MM.1S (cell line): Measurements from ENCODE around the gene SHC2.

Experiments used
- DNase-seq: peaks from one replicate; pipeline ENCODE4 v3.0.0-alpha.2; 2015
- H2AFZ ChIP-seq: fragments of 300-600 bp; sonication (generic); 2 replicates; pipeline ENCODE4 v1.6.0; 2016; ENCODE audit warnings: antibody characterized with exemption, low read length
- H3F3A ChIP-seq: fragments of 300-600 bp; sonication (generic); 2 replicates; pipeline ENCODE4 v1.6.1; 2016; ENCODE audit warnings: mild to moderate bottlenecking, antibody characterized with exemption, low read length, moderate library complexity, mixed read lengths; ENCODE audit not compliant: insufficient read depth
- H3K27ac ChIP-seq: fragments of 300-600 bp; sonication (generic); 2 replicates; pipeline ENCODE4 v1.5.1; 2016; ENCODE audit warnings: mild to moderate bottlenecking, low read length
- H3K27me3 ChIP-seq: fragments of 300-600 bp; sonication (generic); replicated peaks from 2 replicates; pipeline ENCODE4 v1.6.0; 2016; ENCODE audit warnings: low read length; ENCODE audit not compliant: insufficient read depth
- H3K36me3 ChIP-seq: fragments of 300-600 bp; sonication (generic); replicated peaks from 2 replicates; pipeline ENCODE4 v1.6.1; 2016; ENCODE audit warnings: mild to moderate bottlenecking, low read length, mixed read lengths; ENCODE audit not compliant: insufficient read depth
- H3K4me1 ChIP-seq: fragments of 300-600 bp; sonication (generic); 2 replicates; pipeline ENCODE4 v1.6.1; 2016; ENCODE audit warnings: low read length, mixed read lengths
- H3K4me2 ChIP-seq: fragments of 300-600 bp; sonication (generic); 2 replicates; pipeline ENCODE4 v1.6.0; 2016; ENCODE audit warnings: low read depth, low read length
- H3K4me3 ChIP-seq: fragments of 300-600 bp; sonication (generic); 2 replicates; pipeline ENCODE4 v1.5.1; 2016; ENCODE audit warnings: low read length, mixed read lengths
- H3K79me2 ChIP-seq: fragments of 300-600 bp; sonication (generic); 2 replicates; pipeline ENCODE4 v1.6.1; 2016; ENCODE audit warnings: mixed run types, low read length, mixed read lengths
- H3K9ac ChIP-seq: fragments of 300-600 bp; sonication (generic); 2 replicates; pipeline ENCODE4 v1.6.1; 2016; ENCODE audit warnings: low read length, mixed read lengths
- H3K9me2 ChIP-seq: fragments of 300-600 bp; sonication (generic); replicated peaks from 2 replicates; pipeline ENCODE4 v1.6.1; 2016; ENCODE audit warnings: mild to moderate bottlenecking, low read length, mixed read lengths; ENCODE audit not compliant: insufficient read depth
- H3K9me3 ChIP-seq: fragments of 300-600 bp; sonication (generic); replicated peaks from 2 replicates; pipeline ENCODE4 v1.6.1; 2016; ENCODE audit warnings: mild to moderate bottlenecking, low read length, mixed read lengths; ENCODE audit not compliant: insufficient read depth
- H4K20me1 ChIP-seq: fragments of 300-600 bp; sonication (generic); 2 replicates; pipeline ENCODE4 v1.6.1; 2016; ENCODE audit warnings: mild to moderate bottlenecking, low read length, moderate library complexity, mixed read lengths; ENCODE audit not compliant: insufficient read depth
- EZH2 ChIP-seq: fragments of 300-600 bp; sonication (generic); optimal IDR thresholded peaks from 2 replicates; pipeline ENCODE3; 2017; ENCODE audit warnings: low read depth, mild to moderate bottlenecking, antibody characterized with exemption, low read length, mixed read lengths
- EZH2phosphoT487 ChIP-seq: fragments of 300-600 bp; sonication (generic); IDR thresholded peaks from 2 replicates; pipeline ENCODE4 v1.6.1; 2018; ENCODE audit warnings: antibody characterized with exemption, low read length
- TF ChIP-seq, protein P1 (sequence below): fragments of 300-600 bp; sonication (generic); IDR thresholded peaks from 2 replicates; pipeline ENCODE4 v1.5.1; 2016; ENCODE audit warnings: antibody characterized with exemption, low read length, mixed read lengths

Gene SHC2

GRCh38 chr19:390386-391206, 70.2 kb downstream of the SHC2 start:
- Histone ChIP-seq H3K36me3 (no peaks in the 10 kb centered on the region), H3K27ac (no peak overlapping the region), H3K9me2 (no peaks in the 10 kb centered on the region), H3K4me1 (no peaks in the 10 kb centered on the region), H3F3A (no peaks in the 10 kb centered on the region), H3K9me3 (no peaks in the 10 kb centered on the region), H3K4me2 (no peak overlapping the region), H3K79me2 (no peaks in the 10 kb centered on the region), H2AFZ (no peak overlapping the region), H3K9ac (no peak overlapping the region), H4K20me1 (no peaks in the 10 kb centered on the region), H3K4me3 (no peak overlapping the region), H3K27me3 (peaks cover 67% of the 10 kb centered on the region)
- TF ChIP-seq, protein P1, sequence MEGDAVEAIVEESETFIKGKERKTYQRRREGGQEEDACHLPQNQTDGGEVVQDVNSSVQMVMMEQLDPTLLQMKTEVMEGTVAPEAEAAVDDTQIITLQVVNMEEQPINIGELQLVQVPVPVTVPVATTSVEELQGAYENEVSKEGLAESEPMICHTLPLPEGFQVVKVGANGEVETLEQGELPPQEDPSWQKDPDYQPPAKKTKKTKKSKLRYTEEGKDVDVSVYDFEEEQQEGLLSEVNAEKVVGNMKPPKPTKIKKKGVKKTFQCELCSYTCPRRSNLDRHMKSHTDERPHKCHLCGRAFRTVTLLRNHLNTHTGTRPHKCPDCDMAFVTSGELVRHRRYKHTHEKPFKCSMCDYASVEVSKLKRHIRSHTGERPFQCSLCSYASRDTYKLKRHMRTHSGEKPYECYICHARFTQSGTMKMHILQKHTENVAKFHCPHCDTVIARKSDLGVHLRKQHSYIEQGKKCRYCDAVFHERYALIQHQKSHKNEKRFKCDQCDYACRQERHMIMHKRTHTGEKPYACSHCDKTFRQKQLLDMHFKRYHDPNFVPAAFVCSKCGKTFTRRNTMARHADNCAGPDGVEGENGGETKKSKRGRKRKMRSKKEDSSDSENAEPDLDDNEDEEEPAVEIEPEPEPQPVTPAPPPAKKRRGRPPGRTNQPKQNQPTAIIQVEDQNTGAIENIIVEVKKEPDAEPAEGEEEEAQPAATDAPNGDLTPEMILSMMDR = no peak
- TF ChIP-seq EZH2 = no peak
- no peak for TF ChIP-seq EZH2phosphoT487
- DNase-seq = no peak

DNA sequence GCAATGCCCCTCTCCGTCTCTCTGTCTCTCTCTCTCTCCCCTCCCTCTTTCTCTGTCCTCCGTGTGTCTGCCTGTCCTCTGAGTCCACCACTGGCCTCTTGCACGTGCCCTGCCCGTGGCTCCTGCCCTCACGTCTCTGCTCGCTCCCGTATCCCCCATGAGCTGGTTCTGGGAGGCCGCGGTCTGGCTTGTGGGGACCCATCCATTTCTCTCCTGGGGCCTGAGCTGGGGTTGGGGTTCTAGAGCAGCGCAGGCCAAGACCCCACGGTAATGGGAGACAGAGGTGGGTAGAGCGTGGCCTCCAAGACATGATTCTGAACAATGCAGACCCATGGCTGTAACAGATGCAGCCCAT, 70.9 kb downstream of the SHC2 start:
- TF ChIP-seq EZH2phosphoT487 (no peak), EZH2 (no peak)
- TF ChIP-seq, protein P1 = no peak
- no peak overlapping the region for H3K4me2 ChIP-seq

DNA sequence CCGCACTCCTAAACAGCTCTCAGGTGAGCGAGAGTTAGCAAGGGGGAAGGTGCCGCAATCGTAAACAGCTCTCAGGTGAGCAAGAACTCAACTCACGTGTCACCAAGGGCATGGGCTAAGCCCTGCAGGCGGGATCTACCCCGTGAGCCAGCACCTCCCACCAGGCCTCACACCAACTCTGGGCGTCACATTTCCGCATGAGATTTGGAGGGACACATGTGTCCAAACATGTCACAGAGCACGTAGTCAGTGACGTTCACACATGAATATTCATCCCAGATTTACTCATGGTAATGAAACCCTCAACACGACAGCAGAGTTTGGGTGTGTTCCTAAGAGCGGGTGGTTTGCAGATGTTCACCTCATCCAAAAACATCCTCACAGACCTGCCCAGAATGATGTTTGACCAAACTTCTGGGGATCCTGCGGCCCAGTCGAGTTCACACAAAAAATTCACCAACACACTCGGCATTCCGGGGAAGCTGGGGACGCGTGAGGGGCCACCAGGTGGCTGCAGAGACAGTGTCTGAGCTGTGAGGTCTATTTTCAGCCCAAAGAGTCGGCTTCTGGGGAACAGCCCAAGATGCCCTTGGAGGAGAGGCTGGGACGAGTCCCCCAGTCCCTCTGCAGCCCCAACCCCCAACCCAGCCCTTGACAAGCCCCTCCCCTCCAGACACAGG, 71.4 kb downstream of the SHC2 start:
- Histone ChIP-seq H3K4me2 (no peak overlapping the region), H3K9me2 (no peaks in the 10 kb centered on the region), H3K9me3 (no peaks in the 10 kb centered on the region), H4K20me1 (no peaks in the 10 kb centered on the region), H3K79me2 (no peaks in the 10 kb centered on the region), H3K36me3 (no peaks in the 10 kb centered on the region), H3K4me3 (no peak overlapping the region), H3K27ac (no peak overlapping the region), H3K27me3 (peaks cover 79% of the 10 kb centered on the region), H3K4me1 (no peaks in the 10 kb centered on the region), H3F3A (no peaks in the 10 kb centered on the region), H3K9ac (no peak overlapping the region), H2AFZ (no peak overlapping the region)
- TF ChIP-seq EZH2phosphoT487 (no peak), EZH2 (no peak)
- TF ChIP-seq, protein P1 = no peak
- no peak for DNase-seq

More for the DNA sequence above, 70.9 kb downstream of the SHC2 start:
- no peaks in the 10 kb centered on the region for H3K9me3 ChIP-seq
- no peak overlapping the region for H3K27ac ChIP-seq
- H3K9me2 ChIP-seq = no peaks in the 10 kb centered on the region
- no peak for DNase-seq
- H3K79me2 ChIP-seq = no peaks in the 10 kb centered on the region
- no peak overlapping the region for H3K9ac ChIP-seq
- no peak overlapping the region for H2AFZ ChIP-seq
- H4K20me1 ChIP-seq = no peaks in the 10 kb centered on the region
- H3K4me1 ChIP-seq = no peaks in the 10 kb centered on the region
- H3F3A ChIP-seq = no peaks in the 10 kb centered on the region
- H3K4me3 ChIP-seq = no peak overlapping the region
- H3K27me3 ChIP-seq = peaks cover 74% of the 10 kb centered on the region
- H3K36me3 ChIP-seq = no peaks in the 10 kb centered on the region
